ENCODE results near the gene MRPS6. TPM values are rescaled to one million over a fixed set of nuclear protein-coding genes. Genes with fewer than 3 reads are reported as not detected.

The MRPS6 gene
- total RNA-seq, 1 donor from 2014 or later, result 129 TPM

DNA sequence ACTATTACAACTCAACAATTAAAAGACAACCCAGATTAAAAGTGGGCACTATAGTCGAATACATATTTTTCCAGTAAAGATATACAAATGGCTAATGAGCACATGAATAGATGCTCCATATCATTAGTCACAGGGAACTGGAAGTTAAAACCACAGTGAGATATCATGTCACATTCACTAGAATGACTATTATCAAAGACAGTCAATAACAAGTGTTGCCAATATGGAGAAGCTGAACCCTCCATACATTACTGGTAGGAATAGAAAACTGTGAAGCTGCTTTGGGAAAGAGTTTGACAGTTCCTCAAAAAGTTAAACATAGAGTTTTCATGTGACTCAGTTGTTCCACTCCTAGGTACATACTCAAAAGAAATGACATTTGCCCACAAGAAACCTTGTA is 30.6 kb upstream of the MRPS6 start:
- TF ChIP-seq, protein P1, sequence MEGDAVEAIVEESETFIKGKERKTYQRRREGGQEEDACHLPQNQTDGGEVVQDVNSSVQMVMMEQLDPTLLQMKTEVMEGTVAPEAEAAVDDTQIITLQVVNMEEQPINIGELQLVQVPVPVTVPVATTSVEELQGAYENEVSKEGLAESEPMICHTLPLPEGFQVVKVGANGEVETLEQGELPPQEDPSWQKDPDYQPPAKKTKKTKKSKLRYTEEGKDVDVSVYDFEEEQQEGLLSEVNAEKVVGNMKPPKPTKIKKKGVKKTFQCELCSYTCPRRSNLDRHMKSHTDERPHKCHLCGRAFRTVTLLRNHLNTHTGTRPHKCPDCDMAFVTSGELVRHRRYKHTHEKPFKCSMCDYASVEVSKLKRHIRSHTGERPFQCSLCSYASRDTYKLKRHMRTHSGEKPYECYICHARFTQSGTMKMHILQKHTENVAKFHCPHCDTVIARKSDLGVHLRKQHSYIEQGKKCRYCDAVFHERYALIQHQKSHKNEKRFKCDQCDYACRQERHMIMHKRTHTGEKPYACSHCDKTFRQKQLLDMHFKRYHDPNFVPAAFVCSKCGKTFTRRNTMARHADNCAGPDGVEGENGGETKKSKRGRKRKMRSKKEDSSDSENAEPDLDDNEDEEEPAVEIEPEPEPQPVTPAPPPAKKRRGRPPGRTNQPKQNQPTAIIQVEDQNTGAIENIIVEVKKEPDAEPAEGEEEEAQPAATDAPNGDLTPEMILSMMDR (IDR thresholded peaks at IDR 0.05; ENCODE audit: unreplicated experiment), result no peak
- Mint-ChIP-seq H3K4me1 (no peaks in the 10 kb centered on the region), H3K36me3 (no peaks in the 10 kb centered on the region), H3K4me3 (no peak overlapping the region), H3K27me3 (ENCODE audit: low read depth) (no peaks in the 10 kb centered on the region), H3K27ac (no peak overlapping the region), H3K9me3 (peaks cover 4% of the 10 kb centered on the region)
- no peak for DNase-seq (ENCODE audit: low spot score in 2 of 2, unreplicated experiment in 2 of 2)

DNA sequence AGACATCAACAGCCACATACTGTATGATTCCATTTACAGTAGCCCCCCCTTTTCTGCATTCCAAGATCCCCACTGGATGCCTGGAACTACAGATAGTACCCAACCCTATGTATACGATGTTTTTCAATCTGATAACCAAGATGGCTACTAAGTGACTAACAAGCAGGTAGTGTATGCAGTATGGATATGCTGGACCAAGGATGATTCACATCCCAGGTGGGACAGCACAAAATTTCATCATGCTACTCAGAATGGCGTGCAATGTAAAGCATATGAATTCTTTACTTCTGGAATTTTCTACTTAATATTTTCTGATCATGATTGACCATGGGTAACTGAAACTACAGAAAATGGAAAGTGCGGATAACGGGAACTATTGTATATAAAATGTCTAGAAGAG is 30.0 kb upstream of the MRPS6 start:
- no peak overlapping the region for H3K27ac Mint-ChIP-seq
- H3K36me3 Mint-ChIP-seq, result no peaks in the 10 kb centered on the region
- H3K27me3 Mint-ChIP-seq (ENCODE audit: low read depth), result no peaks in the 10 kb centered on the region
- no peak for DNase-seq (ENCODE audit: low spot score in 2 of 2, unreplicated experiment in 2 of 2)
- TF ChIP-seq, protein P1 (IDR thresholded peaks at IDR 0.05; ENCODE audit: unreplicated experiment), result no peak
- H3K4me3 Mint-ChIP-seq, result no peak overlapping the region
- peaks cover 7% of the 10 kb centered on the region for H3K9me3 Mint-ChIP-seq
- no peaks in the 10 kb centered on the region for H3K4me1 Mint-ChIP-seq

DNA sequence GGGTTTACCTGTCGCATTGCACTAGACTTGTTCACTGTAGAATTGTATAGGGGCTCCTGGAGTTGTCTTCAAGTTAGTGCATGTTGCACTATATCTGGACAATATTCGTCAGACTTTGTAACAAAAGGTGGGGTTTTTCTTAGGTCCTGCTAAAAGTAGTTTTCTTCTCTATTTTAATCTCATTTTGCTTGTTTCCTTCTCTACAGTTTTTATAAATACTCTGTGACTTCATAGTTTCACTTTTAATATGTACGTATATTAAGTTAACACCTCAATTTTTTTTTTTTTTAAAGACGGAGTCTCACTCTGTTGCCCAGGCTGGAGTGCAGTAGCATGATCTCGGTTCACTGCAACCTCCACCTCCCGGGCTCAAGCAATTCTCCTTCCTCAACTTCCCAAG is 26.5 kb upstream of the MRPS6 start:
- DNase-seq (ENCODE audit: low spot score in 2 of 2, unreplicated experiment in 2 of 2), result no peak
- TF ChIP-seq, protein P1 (IDR thresholded peaks at IDR 0.05; ENCODE audit: unreplicated experiment), result no peak

DNA sequence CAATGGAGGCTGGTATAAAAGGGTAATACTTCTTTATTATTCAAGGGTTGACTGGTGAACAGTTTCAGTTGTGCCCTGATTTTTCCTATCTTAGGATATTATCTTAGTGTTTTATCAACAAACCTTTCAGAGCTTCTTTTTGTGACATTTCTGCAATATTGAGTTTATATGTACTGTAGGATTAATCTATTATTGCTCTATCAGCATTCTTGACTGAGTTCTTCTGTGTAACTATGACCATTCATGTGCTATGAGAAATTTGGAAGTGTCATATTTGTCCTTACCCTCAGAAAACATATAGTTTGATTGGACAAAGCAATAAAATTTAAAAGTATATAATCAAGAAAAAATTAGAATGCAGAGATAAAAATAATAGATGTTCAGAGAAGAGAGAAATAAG is 25.5 kb upstream of the MRPS6 start:
- Mint-ChIP-seq H3K36me3 (no peaks in the 10 kb centered on the region), H3K27ac (no peak overlapping the region), H3K4me1 (no peaks in the 10 kb centered on the region), H3K4me3 (no peak overlapping the region), H3K27me3 (ENCODE audit: low read depth) (no peaks in the 10 kb centered on the region), H3K9me3 (peaks cover 19% of the 10 kb centered on the region)
- no peak for DNase-seq (ENCODE audit: low spot score in 2 of 2, unreplicated experiment in 2 of 2)
- TF ChIP-seq, protein P1 (IDR thresholded peaks at IDR 0.05; ENCODE audit: unreplicated experiment), result no peak

More for the DNA sequence above, 26.5 kb upstream of the MRPS6 start:
- Mint-ChIP-seq H3K27ac (no peak overlapping the region), H3K4me3 (no peak overlapping the region), H3K27me3 (ENCODE audit: low read depth) (no peaks in the 10 kb centered on the region), H3K4me1 (no peaks in the 10 kb centered on the region), H3K9me3 (peaks cover 19% of the 10 kb centered on the region), H3K36me3 (no peaks in the 10 kb centered on the region)

DNA sequence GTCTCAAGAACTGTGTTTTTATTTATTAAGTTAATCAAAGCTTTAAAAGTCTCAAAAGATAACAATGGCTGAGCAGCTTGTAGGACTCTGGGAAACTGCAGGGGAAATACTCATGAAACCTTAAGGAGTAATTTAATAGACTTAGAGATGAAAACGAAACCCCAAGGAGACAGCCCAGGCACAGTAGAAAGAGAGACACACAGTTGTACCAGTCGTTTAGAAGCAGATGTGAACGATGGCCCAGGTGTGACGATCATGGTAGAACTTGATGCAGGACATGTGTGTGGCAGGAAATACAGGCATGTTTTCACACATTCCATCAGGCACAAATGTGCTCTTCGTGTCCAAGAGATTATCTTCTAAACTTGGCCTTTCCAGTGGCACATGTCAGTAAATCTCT is 21.2 kb upstream of the MRPS6 start:
- TF ChIP-seq, protein P1 (IDR thresholded peaks at IDR 0.05; ENCODE audit: unreplicated experiment), result no peak
- Mint-ChIP-seq H3K4me1 (no peaks in the 10 kb centered on the region), H3K27me3 (ENCODE audit: low read depth) (no peaks in the 10 kb centered on the region), H3K36me3 (no peaks in the 10 kb centered on the region), H3K9me3 (peaks cover 14% of the 10 kb centered on the region), H3K4me3 (no peak overlapping the region), H3K27ac (no peak overlapping the region)
- no peak for DNase-seq (ENCODE audit: low spot score in 2 of 2, unreplicated experiment in 2 of 2)

DNA sequence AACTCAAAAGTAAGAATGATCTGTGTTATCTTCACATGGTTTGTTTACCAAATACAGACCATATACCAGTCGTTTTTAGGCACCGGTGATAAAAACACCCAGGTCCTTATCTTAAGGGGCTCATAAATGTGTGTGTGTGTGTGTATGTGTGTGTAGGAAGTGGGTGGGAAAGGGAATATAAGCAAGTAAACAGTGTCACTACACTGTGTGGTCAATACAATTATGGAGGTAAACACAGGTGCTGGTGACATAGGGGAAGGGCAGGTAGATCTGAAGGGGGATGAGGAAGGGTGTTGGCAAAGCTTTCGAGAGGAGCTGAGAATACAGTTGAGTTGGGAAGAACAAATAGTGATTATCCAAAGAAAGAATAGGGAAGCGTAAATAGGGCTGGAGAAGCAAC is 19.1 kb upstream of the MRPS6 start:
- TF ChIP-seq, protein P1 (IDR thresholded peaks at IDR 0.05; ENCODE audit: unreplicated experiment), result no peak
- Mint-ChIP-seq H3K9me3 (peaks cover 3% of the 10 kb centered on the region), H3K4me3 (no peak overlapping the region), H3K4me1 (no peaks in the 10 kb centered on the region), H3K36me3 (no peaks in the 10 kb centered on the region), H3K27ac (no peak overlapping the region), H3K27me3 (ENCODE audit: low read depth) (no peaks in the 10 kb centered on the region)
- DNase-seq (ENCODE audit: low spot score in 2 of 2, unreplicated experiment in 2 of 2), result no peak
